Measurements from ENCODE around the gene NSUN6. TPM values are rescaled to one million over a fixed set of nuclear protein-coding genes. Genes with fewer than 3 reads are reported as not detected.

The NSUN6 gene
- total RNA-seq, 6 donors from 2014 or later, result 5.9 to 35.6 (median 16.0) TPM

DNA sequence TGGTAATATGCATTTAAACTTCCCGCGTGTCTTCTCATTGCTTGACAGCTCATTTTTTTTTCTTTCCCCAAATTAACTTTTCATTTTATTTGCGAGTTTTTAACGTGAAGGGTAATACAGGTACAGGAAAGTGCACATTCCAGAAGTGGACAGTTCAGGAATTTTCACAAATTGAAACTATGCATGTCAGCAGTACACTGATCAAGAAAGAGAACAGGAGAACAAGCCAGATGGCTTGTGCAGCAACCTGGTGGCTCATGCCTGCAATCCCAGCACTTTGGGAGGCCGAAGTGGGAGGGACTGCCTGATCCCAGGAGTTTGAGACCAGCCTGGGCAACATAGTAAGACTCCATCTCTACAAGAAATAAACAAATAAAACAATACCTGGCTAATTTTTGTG, 36.3 kb upstream of the NSUN6 start:
- ATAC-seq (ENCODE audit: low FRiP score in 2 of 2) (no peak), DNase-seq (no peak)
- H3K4me1 ChIP-seq, result no peaks in the 10 kb centered on the region
- WGBS, 2 donors, result 62 to 73% methylated on average over 5 of the region's 5 CpGs
- no peaks in the 10 kb centered on the region for H3K27me3 ChIP-seq
- H3K4me3 ChIP-seq, result no peak overlapping the region
- no peaks in the 10 kb centered on the region for H3K9me3 ChIP-seq
- H3K27ac ChIP-seq, result no peak overlapping the region
- TF ChIP-seq POLR2A (IDR thresholded peaks at IDR 0.05) (no peak), EP300 (IDR thresholded peaks at IDR 0.05) (no peak), POLR2AphosphoS5 (IDR thresholded peaks at IDR 0.05) (no peak)
- TF ChIP-seq, protein P1, sequence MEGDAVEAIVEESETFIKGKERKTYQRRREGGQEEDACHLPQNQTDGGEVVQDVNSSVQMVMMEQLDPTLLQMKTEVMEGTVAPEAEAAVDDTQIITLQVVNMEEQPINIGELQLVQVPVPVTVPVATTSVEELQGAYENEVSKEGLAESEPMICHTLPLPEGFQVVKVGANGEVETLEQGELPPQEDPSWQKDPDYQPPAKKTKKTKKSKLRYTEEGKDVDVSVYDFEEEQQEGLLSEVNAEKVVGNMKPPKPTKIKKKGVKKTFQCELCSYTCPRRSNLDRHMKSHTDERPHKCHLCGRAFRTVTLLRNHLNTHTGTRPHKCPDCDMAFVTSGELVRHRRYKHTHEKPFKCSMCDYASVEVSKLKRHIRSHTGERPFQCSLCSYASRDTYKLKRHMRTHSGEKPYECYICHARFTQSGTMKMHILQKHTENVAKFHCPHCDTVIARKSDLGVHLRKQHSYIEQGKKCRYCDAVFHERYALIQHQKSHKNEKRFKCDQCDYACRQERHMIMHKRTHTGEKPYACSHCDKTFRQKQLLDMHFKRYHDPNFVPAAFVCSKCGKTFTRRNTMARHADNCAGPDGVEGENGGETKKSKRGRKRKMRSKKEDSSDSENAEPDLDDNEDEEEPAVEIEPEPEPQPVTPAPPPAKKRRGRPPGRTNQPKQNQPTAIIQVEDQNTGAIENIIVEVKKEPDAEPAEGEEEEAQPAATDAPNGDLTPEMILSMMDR (IDR thresholded peaks at IDR 0.05), result no peak
- no peaks in the 10 kb centered on the region for H3K36me3 ChIP-seq

DNA sequence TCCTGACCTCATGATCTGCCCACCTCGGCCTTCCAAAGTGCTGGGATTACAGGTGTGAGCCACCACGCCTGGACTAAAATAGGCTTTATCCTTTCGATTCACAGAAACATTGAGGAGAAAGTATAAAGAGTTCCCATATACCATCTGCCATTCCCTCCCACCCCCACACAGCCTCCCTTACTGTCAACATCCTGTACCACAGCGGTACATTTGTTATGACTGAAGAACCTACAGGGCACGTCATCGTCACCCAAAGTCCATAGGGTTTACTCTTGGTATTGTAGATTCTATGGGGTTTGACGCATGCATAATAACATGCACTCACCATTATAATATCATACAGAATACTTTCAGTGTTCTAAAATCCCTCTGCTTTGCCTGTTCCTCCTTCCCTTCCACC, 35.8 kb upstream of the NSUN6 start:
- Histone ChIP-seq H3K36me3 (no peaks in the 10 kb centered on the region), H3K4me3 (no peak overlapping the region), H3K27ac (no peak overlapping the region), H3K9me3 (no peaks in the 10 kb centered on the region), H3K4me1 (no peaks in the 10 kb centered on the region), H3K27me3 (no peaks in the 10 kb centered on the region)
- DNase-seq, result no peak
- 81% methylated on average over 7 of the region's 7 CpGs for whole genome bisulfite sequencing, 2 donors
- no peak for ATAC-seq (ENCODE audit: low FRiP score in 2 of 2)
- no peak for TF ChIP-seq POLR2AphosphoS5 (IDR thresholded peaks at IDR 0.05)
- TF ChIP-seq, protein P1 (IDR thresholded peaks at IDR 0.05), result no peak
- TF ChIP-seq POLR2A (IDR thresholded peaks at IDR 0.05), result no peak
- no peak for TF ChIP-seq EP300 (IDR thresholded peaks at IDR 0.05)

DNA sequence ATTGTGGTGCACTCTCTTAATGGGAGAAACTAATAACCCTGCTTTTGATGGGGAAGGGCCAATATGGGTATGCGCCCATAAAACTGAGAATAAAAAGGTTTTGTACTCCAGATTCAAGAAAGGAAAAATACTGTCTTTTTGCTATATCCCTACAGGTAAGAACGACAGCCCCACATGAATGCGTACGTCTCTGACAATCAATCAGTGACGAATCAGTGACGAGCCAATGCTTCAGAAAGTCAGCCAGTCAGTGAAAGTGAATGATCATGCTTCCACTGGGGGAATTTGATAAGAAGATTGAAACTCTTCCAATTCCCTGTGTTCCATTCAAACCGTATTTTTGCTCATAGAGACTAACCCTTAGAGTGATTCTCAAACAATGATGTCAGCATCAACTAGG, 34.2 kb upstream of the NSUN6 start:
- TF ChIP-seq, protein P1 (IDR thresholded peaks at IDR 0.05), result no peak
- TF ChIP-seq POLR2AphosphoS5 (IDR thresholded peaks at IDR 0.05), result no peak
- no peak for TF ChIP-seq EP300 (IDR thresholded peaks at IDR 0.05)
- TF ChIP-seq POLR2A (IDR thresholded peaks at IDR 0.05), result no peak
- no peaks in the 10 kb centered on the region for H3K36me3 ChIP-seq
- ATAC-seq (ENCODE audit: low FRiP score in 2 of 2) (no peak), DNase-seq (no peak)
- no peak overlapping the region for H3K4me3 ChIP-seq
- peaks cover 0 to 6% (median 3%) of the 10 kb centered on the region in 4 donors for H3K4me1 ChIP-seq
- no peak overlapping the region for H3K27ac ChIP-seq
- no peaks in the 10 kb centered on the region for H3K27me3 ChIP-seq
- 85 to 86% methylated on average over 7 of the region's 7 CpGs for WGBS, 2 donors
- no peaks in the 10 kb centered on the region for H3K9me3 ChIP-seq

DNA sequence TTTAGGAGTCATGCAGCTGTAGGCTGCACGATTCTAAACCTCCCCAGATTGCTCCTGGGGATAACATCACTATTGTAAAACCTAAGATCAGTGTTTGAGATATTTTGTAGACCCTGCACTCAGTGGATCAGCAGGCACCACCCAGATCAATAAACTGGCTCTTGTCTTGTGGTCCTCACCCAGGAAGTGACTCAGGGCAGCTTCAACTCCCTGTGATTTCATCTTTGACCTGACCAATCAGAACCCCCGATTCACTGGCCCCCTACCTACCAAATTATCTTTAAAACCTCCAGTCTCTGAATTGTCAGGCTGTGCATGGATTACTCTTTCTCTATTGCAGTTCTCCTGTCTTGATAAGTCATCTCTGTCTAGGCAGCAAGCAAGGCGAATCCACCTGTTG, 33.6 kb upstream of the NSUN6 start:
- WGBS, 2 donors, result 77 to 93% methylated on average over 2 to 3 of the region's 3 CpGs
- TF ChIP-seq POLR2A (IDR thresholded peaks at IDR 0.05) (no peak), POLR2AphosphoS5 (IDR thresholded peaks at IDR 0.05) (no peak), EP300 (IDR thresholded peaks at IDR 0.05) (no peak)
- TF ChIP-seq, protein P1 (IDR thresholded peaks at IDR 0.05), result no peak
- H3K4me1 ChIP-seq, result peaks cover 0 to 6% (median 3%) of the 10 kb centered on the region in 4 donors
- H3K9me3 ChIP-seq, result no peaks in the 10 kb centered on the region
- ATAC-seq (ENCODE audit: low FRiP score in 2 of 2) (no peak), DNase-seq (no peak)
- H3K36me3 ChIP-seq, result no peaks in the 10 kb centered on the region
- H3K4me3 ChIP-seq, result no peak overlapping the region
- H3K27me3 ChIP-seq, result no peaks in the 10 kb centered on the region
- H3K27ac ChIP-seq, result no peak overlapping the region

DNA sequence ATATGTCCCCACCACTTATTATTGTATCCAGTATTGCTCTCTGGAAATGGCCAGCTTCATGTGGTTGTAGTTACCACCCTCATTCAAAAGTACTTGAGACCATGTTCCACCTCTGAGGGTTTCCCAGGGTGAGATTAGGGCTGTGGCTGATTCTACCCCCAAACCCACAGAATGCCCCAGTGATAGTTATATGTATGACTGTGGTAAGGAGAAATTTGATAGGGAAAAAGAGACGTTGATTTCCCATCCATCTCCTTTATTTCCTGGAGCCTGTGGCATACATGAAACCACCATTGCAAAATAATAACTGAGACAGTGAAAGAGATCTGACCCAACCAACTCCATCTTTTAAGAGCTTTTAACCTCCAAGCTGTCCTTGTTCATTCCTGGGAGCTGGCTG, 33.0 kb upstream of the NSUN6 start:
- TF ChIP-seq, protein P1 (IDR thresholded peaks at IDR 0.05), result no peak
- TF ChIP-seq EP300 (IDR thresholded peaks at IDR 0.05) (no peak), POLR2A (IDR thresholded peaks at IDR 0.05) (no peak), POLR2AphosphoS5 (IDR thresholded peaks at IDR 0.05) (no peak)
- H3K36me3 ChIP-seq, result no peaks in the 10 kb centered on the region
- no peaks in the 10 kb centered on the region for H3K9me3 ChIP-seq
- DNase-seq (no peak), ATAC-seq (ENCODE audit: low FRiP score in 2 of 2) (no peak)
- H3K27ac ChIP-seq, result no peak overlapping the region
- WGBS, 2 donors, result 65 to 71% methylated on average over 1 of the region's 1 CpG
- no peak overlapping the region for H3K4me3 ChIP-seq
- no peaks in the 10 kb centered on the region for H3K27me3 ChIP-seq
- H3K4me1 ChIP-seq, result peaks cover 0 to 6% (median 3%) of the 10 kb centered on the region in 4 donors
